HCT116 (cell line): ENCODE measurements around the gene RRAD. TPM values are rescaled to one million over a fixed set of nuclear protein-coding genes. Genes with fewer than 3 reads are reported as not detected.

ENCODE experiments used
- ATAC-seq: fragments of 200-7000 bp; cut with Tn5 transposase; 2 replicates; pipeline ENCODE4 v1.9.1; 2020; ENCODE audit warnings: mild to moderate bottlenecking, moderate library complexity
- BruUV-seq: library from RNA; stranded (reverse); fragments of 400-500 nt; replicated peaks from 2 replicates; lab custom pipeline; 2021; lab: Mats Ljungman, UMichigan
- CTCF ChIA-PET: fragments of 300-600 bp; sonication (Branson Sonifier 250); formaldehyde crosslinking; loops from one replicate; lab custom pipeline; 2021; ENCODE audit warnings: antibody characterized with exemption; lab: Charles Lee
- POLR2A ChIA-PET: fragments of 300-600, 350-600 bp; sonication (Branson Sonifier 250); formaldehyde crosslinking; loops from one replicate; lab custom pipeline; 2021; ENCODE audit warnings: antibody characterized with exemption; lab: Charles Lee
- RAD21 ChIA-PET, 2 experiments: fragments of 300-600 bp; sonication (Branson Sonifier 250); formaldehyde crosslinking; loops; one replicate each; lab custom pipeline; 2023; ENCODE audit warnings: low total read pairs in 2 of 2; ENCODE audit not compliant: uncharacterized antibody in 2 of 2, unreplicated experiment in 2 of 2, low non-redundant PET in 1 of 2; lab: Charles Lee
- DNase-seq: peaks from one replicate; pipeline ENCODE4 v3.0.0-alpha.2; 2010; ENCODE audit warnings: low read depth, low spot score
- H2AFZ ChIP-seq: fragments of 200-600 bp; shearing (Covaris generic), sonication (generic); 2 replicates; pipeline ENCODE4 v1.6.1; 2017; ENCODE audit warnings: low read depth, mixed run types, mixed read lengths, antibody characterized with exemption, low read length; ENCODE audit not compliant: poor library complexity, severe bottlenecking
- H3K27ac ChIP-seq: 2 replicates; pipeline ENCODE4 v1.5.1; 2012; ENCODE audit warnings: low read depth, low read length
- H3K27me3 ChIP-seq: fragments of 200-600 bp; sonication (generic); 2 replicates; pipeline ENCODE4 v1.6.1; 2016; ENCODE audit warnings: mixed run types, low read length, mixed read lengths; ENCODE audit not compliant: insufficient read depth
- H3K36me3 ChIP-seq, 2 experiments: fragments of 200-500 bp in 1 of 2; fragments of 200-600 bp in 1 of 2; sonication (Bioruptor generic) in 1 of 2; sonication (generic) in 1 of 2; 2 replicates each; pipeline versions ENCODE4 v1.5.1 to v1.6.1; 2014 to 2016; ENCODE audit warnings: low read length in 2 of 2, inconsistent platforms in 1 of 2, mixed read lengths in 1 of 2, mixed run types in 1 of 2; ENCODE audit not compliant: insufficient read depth in 2 of 2, control insufficient read depth in 1 of 2
- H3K4me1 ChIP-seq, 2 experiments: fragments of 200-600 bp in 1 of 2; sonication (generic) in 1 of 2; 2 replicates each; pipeline versions ENCODE4 v1.5.1 to v1.6.1; 2012 to 2017; ENCODE audit warnings: low read length in 2 of 2, inconsistent platforms in 1 of 2, mild to moderate bottlenecking in 1 of 2, mixed read lengths in 1 of 2, mixed run types in 1 of 2, moderate library complexity in 1 of 2; ENCODE audit not compliant: insufficient read depth in 2 of 2, control insufficient read depth in 1 of 2
- H3K4me2 ChIP-seq: fragments of 200-600 bp; sonication (generic); 2 replicates; pipeline ENCODE4 v1.6.1; 2017; ENCODE audit warnings: mixed run types, low read length, mixed read lengths
- H3K4me3 ChIP-seq, 2 experiments: fragments of 200-600 bp in 1 of 2; sonication (generic) in 1 of 2; replicated peaks in 1 of 2; 2 replicates each; pipeline ENCODE4 v1.5.1; 2011 to 2016; ENCODE audit warnings: low read length in 2 of 2, control low read depth in 1 of 2, low read depth in 1 of 2, mild to moderate bottlenecking in 1 of 2, mixed read lengths in 1 of 2, mixed run types in 1 of 2
- H3K79me2 ChIP-seq: fragments of 200-600 bp; sonication (generic); 2 replicates; pipeline ENCODE4 v1.6.1; 2017; ENCODE audit warnings: mild to moderate bottlenecking, mixed run types, low read length, moderate library complexity, mixed read lengths; ENCODE audit not compliant: insufficient read depth
- H3K9ac ChIP-seq: fragments of 200-600 bp; sonication (generic); 2 replicates; pipeline ENCODE4 v1.6.1; 2016; ENCODE audit warnings: low read length, mixed read lengths
- H3K9me2 ChIP-seq: fragments of 200-600 bp; sonication (generic), shearing (Covaris generic); 2 replicates; pipeline ENCODE4 v1.6.1; 2017; ENCODE audit warnings: mixed run types, mild to moderate bottlenecking, moderate library complexity; ENCODE audit not compliant: insufficient read depth
- H3K9me3 ChIP-seq, 2 experiments: fragments of 200-500 bp in 1 of 2; fragments of 200-600 bp in 1 of 2; sonication (Bioruptor generic) in 1 of 2; sonication (generic) in 1 of 2; 2 replicates each; pipeline ENCODE4 v1.6.1; 2014 to 2017; ENCODE audit warnings: low read length in 2 of 2, mixed read lengths in 2 of 2, inconsistent platforms in 1 of 2, low read depth in 1 of 2, mild to moderate bottlenecking in 1 of 2, mixed run types in 1 of 2, moderate library complexity in 1 of 2; ENCODE audit not compliant: control insufficient read depth in 1 of 2, insufficient read depth in 1 of 2
- H4K20me1 ChIP-seq: fragments of 200-600 bp; sonication (generic), shearing (Covaris generic); 2 replicates; pipeline ENCODE4 v1.6.1; 2017; ENCODE audit warnings: mixed run types, mild to moderate bottlenecking, moderate library complexity; ENCODE audit not compliant: insufficient read depth
- ATF3 ChIP-seq: IDR thresholded peaks from 2 replicates; pipeline ENCODE4 v1.6.1; 2012
- CBX3 ChIP-seq: IDR thresholded peaks from 2 replicates; pipeline ENCODE4 v1.6.1; 2012; ENCODE audit warnings: low read depth
- CTCF ChIP-seq, 3 experiments: fragments of 200-600 bp in 1 of 3; sonication (generic) in 1 of 3; IDR thresholded peaks in 2 of 3; conservative IDR thresholded peaks in 1 of 3; 2 replicates each; pipeline ENCODE4 v1.5.1; 2012 to 2017; ENCODE audit warnings: low read depth in 2 of 3, low read length in 2 of 3, antibody characterized with exemption in 1 of 3, borderline replicate concordance in 1 of 3, control low read depth in 1 of 3, mild to moderate bottlenecking in 1 of 3, mixed read lengths in 1 of 3, mixed run types in 1 of 3, moderate library complexity in 1 of 3; ENCODE audit not compliant: insufficient read depth in 1 of 3
- ELF1 ChIP-seq: IDR thresholded peaks from 2 replicates; pipeline ENCODE4 v1.6.1; 2012; ENCODE audit warnings: low read depth, borderline replicate concordance
- EZH2phosphoT487 ChIP-seq: fragments of 200-600 bp; IDR thresholded peaks from 2 replicates; pipeline ENCODE4 v1.6.1; 2018; ENCODE audit warnings: antibody characterized with exemption, borderline replicate concordance
- FOSL1 ChIP-seq: IDR thresholded peaks from 2 replicates; pipeline ENCODE4 v1.6.1; 2012; ENCODE audit warnings: low read depth
- JUND ChIP-seq: IDR thresholded peaks from 2 replicates; pipeline ENCODE4 v1.6.1; 2012
- POLR2AphosphoS5 ChIP-seq: IDR thresholded peaks from 2 replicates; pipeline ENCODE4 v1.6.1; 2011; ENCODE audit warnings: mild to moderate bottlenecking, low read depth, low read length, moderate library complexity
- REST ChIP-seq: IDR thresholded peaks from 2 replicates; pipeline ENCODE4 v1.6.1; 2012; ENCODE audit warnings: low read depth
- SIN3A ChIP-seq: IDR thresholded peaks from 2 replicates; pipeline ENCODE4 v1.6.1; 2012; ENCODE audit warnings: low read depth
- SRF ChIP-seq: IDR thresholded peaks from 2 replicates; pipeline ENCODE4 v1.6.1; 2012; ENCODE audit warnings: low read depth
- YY1 ChIP-seq: IDR thresholded peaks from 2 replicates; pipeline ENCODE4 v1.6.1; 2011; ENCODE audit warnings: low read length, low read depth, moderate library complexity, mild to moderate bottlenecking; ENCODE audit not compliant: insufficient replicate concordance; ENCODE audit errors: extremely low read depth
- ZBTB33 ChIP-seq: IDR thresholded peaks from 2 replicates; pipeline ENCODE4 v1.6.1; 2011; ENCODE audit warnings: mild to moderate bottlenecking, low read length, moderate library complexity; ENCODE audit not compliant: insufficient replicate concordance; ENCODE audit errors: extremely low read depth
- ZNF274 ChIP-seq: fragments of 200-500 bp; sonication (Bioruptor generic); IDR thresholded peaks from 2 replicates; pipeline ENCODE4 v1.6.1; 2014; ENCODE audit warnings: mild to moderate bottlenecking, low read depth, low read length, inconsistent platforms
- intact Hi-C: fragments of 100-400 bp; cut with micrococcal nuclease; formaldehyde crosslinking; loops from 2 replicates; pipeline ENCODE4 v1.10.0; 2022
- total RNA-seq: library from RNA; stranded (reverse); gene quantifications from one replicate; pipeline ENCODE4 v1.2.1, GENCODE V29; 2021; ENCODE audit not compliant: unreplicated experiment

The RRAD gene
- total RNA-seq, 1 experiment from 2014 or later = 2.2 TPM

GRCh38 chr16:66908762-66909559 is 16.4 kb downstream of the RRAD start:
- CTCF ChIA-PET = interaction anchor here (1.1 to 2.2 kb wide), 10 partner anchors 9 to 52 kb away, joined by 3 to 10 read pairs (median 5); partner anchors contain the start of genes CDH16, CES3 and PDP2

More at GRCh38 chr16:66908762-66909559, 16.4 kb downstream of the RRAD start:
- H3K36me3 ChIP-seq = no peaks in the 10 kb centered on the region
- no peak overlapping the region for H3K4me2 ChIP-seq
- BruUV-seq = no TSS peak
- TF ChIP-seq ELF1 (no peak), REST (no peak), CBX3 (no peak), YY1 (no peak), ZBTB33 (no peak), POLR2AphosphoS5 (no peak), ZNF274 (no peak), JUND (no peak), FOSL1 (no peak), SRF (no peak), SIN3A (no peak), EZH2phosphoT487 (no peak), ATF3 (no peak), CTCF (IDR thresholded peaks at IDR 0.05 in 2 of 3, conservative IDR thresholded peaks at IDR 0.05 in 1 of 3; ENCODE audit: borderline replicate concordance in 1 of 3, insufficient read depth in 1 of 3, low read depth in 2 of 3, low read length in 2 of 3) (no peak)
- H3K27me3 ChIP-seq = no peaks in the 10 kb centered on the region
- ATAC-seq (no peak), DNase-seq (no peak)
- H3K9me2 ChIP-seq = no peaks in the 10 kb centered on the region
- ChIA-PET POLR2A (interaction anchor here (1.0 kb wide), 1 partner anchor 10 kb away, joined by 3 read pairs; no protein-coding TSS in a partner anchor), RAD21 (interaction anchor here in 1 of 2 experiments (1.2 kb wide), 1 partner anchor 20 kb away, joined by 4 read pairs; no protein-coding TSS in a partner anchor)
- peaks cover 10 to 25% of the 10 kb centered on the region in 2 experiments for H3K4me1 ChIP-seq
- no peaks in the 10 kb centered on the region for H3K9me3 ChIP-seq
- no peak overlapping the region for H3K9ac ChIP-seq
- intact Hi-C loops = no loop called here
- H3K27ac ChIP-seq = no peak overlapping the region
- no peaks in the 10 kb centered on the region for H4K20me1 ChIP-seq
- H2AFZ ChIP-seq = no peak overlapping the region
- no peaks in the 10 kb centered on the region for H3K79me2 ChIP-seq
- H3K4me3 ChIP-seq = no peak overlapping the region
